HG03565 (cell line): ENCODE measurements around the gene TNNC1.

Experiments used
- ATAC-seq: cut with Tn5 transposase; IDR thresholded peaks from one replicate; pipeline ENCODE4 v1.9.1; 2021; ENCODE audit warnings: mild to moderate bottlenecking, moderate library complexity; ENCODE audit not compliant: unreplicated experiment

The TNNC1 gene

DNA sequence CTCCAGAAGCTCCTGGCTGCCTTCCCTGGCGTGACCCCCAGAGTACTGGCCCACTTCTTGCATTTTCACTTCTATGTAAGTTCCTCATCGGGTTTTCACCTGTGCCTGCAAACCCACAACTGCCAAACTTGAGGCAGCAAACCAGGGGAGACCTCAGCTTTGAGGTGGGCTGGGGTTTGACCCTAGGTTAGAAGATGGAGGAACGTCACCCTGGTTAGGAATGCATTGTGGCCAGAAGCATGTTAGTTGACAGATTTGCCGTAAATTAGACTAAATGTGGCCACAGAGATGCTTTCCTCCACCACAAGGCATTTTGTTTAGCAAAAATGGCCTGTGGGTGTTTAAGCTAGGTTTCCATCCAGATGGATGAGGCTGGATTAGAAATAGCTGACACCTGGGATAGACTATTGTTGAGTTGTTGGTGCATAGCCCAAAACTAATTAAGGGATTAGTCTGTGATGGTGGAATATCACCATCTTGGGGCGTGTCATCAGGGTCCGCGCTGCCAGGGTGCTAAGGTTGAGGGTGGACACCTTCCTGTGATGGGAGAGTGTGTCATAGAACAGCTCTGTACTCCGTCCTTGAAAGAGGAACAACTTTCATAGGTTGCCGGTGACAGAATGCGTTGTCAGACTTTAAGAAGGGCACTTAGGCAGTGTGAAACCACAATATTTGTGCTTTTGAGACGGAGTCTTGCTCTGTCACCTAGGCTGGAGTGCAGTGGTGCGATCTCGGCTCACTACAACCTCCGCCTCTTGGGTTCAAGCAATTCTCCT is 5.1 kb upstream of the TNNC1 start:
- no peak for ATAC-seq

DNA sequence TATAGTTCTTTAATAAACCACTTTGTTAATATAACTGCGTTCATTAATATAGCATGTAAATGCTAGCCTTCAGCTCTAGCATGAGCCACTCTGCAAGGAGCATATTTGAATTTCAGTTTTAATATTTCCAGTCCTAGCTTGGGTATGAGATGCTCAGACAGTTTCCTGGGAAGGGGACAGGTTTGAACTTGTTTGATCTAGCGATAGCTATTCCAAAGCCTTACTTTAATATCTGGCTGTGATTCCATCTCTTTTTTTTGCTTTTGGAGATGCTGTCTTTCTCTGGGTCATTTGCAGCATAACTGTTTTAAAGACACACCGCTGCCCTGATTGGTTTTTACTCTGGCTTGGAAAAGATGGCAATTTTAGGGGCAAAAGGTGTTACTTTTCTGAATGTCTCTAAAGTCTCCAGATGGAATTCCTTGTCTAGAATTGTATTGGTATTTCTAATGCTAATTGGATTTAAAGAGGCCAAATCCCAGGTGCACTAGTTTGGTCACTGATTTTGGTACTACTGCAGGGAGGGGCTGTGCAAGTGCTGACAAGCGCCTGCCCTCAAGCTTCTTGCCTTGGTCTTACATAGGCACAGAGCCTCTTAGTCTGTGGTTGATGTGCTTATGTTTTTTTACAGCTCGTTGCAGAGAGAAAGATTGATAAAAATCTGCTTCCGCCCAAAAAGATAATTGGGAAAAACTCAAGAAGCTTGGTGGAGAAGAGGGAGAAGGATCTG is 4.4 kb upstream of the TNNC1 start:
- no peak for ATAC-seq

DNA sequence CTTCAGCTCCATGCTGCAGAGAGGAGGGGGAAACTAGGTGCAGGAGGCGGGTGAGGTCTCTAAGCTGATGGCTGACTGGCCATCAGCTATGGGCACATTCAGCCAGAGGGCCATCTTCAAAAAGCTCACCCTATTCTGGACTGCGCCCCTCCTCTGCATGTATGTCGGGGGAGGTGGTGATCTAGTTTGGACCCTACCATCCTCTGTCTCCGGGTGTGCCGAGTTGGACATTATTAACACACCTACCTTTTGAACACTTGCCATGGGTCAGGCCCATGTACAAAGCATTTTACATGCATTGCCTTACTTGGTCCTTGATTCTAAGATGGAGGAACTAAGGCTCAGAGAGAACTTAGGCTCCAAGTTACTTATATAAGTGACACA is 3.0 kb upstream of the TNNC1 start:
- no peak for ATAC-seq

DNA sequence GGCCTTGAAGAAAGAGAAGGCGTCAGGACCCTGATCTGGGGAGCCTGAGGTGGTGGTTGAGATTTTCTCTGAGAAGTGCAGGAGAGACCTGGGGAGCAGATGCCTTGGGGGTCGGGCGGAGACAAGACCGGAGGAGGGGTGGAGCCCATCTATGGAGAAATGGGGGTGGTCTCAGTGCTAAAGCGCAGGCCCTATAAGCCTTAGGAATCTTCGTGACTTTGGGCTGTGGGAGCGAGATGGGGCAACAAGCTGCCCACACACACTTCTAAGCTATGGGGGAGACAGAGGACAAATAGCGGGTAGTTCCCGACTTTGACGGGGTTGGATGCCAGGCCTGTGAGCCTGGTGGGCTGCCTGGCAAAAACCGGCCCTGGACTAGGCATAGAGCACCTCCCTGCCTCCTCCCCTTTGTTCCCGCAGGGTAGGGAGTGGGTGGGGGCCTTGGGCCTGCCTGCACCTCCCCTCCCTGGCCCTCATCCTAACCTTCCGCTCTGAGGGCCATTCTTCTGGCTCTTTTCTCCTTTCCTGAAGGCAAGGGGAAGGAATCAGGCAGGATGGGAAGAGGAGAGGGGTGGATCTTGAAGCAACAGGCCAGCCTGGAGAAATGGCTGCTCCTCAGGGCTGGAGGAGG is 2.4 kb upstream of the TNNC1 start:
- no peak for ATAC-seq

DNA sequence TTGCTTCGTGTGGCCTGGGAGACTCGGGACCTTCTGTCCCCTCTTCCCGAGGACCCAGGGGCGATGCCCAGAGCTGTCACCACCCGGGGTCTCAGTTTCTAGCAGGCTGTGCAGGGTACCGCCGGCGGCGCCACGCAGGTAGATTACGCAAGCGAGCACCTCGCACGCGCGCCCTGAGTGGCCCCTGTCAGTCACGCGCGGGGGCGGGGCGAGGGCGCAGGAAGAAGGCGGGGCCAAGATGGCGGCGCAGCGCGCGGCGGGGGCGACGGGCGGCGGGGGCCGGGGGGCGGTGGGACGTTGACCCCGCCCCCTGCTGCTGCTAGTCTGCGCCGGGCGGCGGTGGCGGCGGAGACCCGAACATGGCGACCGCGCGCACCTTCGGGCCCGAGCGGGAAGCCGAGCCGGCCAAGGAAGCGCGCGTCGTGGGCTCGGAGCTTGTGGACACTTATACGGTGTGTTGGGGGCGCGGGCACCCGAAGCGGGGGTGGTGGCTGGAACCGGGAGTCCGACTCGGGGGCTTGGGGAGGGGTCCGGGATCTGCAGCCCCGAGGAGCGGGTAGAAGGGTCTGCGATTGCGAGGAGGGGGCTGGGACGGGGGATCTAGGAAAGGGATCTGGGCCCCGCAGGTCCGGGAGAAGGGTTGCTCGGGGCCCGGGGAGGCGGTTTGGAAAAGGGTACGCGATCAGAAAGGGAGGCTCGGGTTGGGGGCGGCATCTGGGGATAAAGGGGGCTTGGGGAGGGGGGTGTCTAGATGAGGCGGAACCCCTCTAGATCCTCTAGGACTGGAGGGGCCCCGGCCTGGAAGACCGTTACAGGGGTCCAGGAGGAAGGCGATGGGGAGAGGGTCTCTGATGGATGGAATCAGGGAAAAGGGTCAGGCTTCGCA is 1.7 kb upstream of the TNNC1 start, which contains the start of gene NISCH:
Gene NISCH, plus strand, starts transcription at position 322 of the 886 bp plus-strand sequence. Its CDS starts 38 bp downstream, at position 360.
- ATAC-seq, result peak; percentile 47

DNA sequence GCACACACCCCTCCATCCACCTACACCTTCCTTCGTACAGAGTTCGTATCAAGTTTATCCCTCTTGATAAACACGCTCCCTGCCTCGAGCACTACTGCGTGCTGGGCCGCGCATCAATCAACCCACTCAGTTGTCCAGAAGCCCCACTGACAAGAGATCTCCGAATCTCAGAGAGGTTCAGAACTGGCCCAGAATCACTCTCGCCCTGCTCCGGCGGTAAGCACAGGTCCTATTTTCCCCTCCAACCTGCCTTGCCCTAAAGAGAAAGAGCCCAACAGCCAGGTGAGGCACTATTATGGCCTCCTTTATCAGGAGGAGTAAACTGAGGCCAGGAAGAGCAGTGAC is 1.1 kb upstream of the TNNC1 start:
- ATAC-seq, result no peak

DNA sequence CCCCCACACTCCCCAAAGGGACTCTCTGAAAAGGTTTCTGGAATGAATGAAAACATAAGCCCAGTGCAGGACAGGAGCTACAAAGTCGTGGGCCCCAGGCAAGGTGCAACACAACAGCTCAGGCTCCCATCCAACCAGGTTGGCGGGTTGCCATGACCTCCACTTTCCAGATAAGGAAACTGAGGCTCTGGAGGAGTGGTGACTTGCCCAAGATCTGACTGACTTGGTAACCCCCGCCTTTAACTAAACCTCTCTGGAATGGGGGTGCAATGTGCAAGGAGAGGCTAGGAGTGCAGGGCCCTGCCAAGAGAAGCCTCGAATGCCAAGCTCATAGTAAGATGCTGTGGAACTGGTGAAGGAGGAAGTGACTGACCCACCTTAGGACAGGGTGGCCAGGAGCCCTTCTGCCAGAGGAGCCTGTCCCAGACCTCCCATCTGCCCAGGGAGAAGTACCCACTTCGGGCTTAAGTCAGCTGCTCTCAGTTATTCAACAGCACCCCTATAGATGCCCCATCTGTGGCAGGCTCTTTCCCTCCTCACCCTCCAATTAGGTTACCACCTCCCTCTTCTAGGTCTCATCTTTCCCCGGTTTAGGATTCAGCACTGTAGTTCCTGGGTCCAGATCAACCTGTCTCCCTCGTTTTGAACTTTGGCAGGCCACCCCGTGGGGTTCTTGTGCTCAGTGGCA is 553 bp upstream of the TNNC1 start:
- no peak for ATAC-seq

DNA sequence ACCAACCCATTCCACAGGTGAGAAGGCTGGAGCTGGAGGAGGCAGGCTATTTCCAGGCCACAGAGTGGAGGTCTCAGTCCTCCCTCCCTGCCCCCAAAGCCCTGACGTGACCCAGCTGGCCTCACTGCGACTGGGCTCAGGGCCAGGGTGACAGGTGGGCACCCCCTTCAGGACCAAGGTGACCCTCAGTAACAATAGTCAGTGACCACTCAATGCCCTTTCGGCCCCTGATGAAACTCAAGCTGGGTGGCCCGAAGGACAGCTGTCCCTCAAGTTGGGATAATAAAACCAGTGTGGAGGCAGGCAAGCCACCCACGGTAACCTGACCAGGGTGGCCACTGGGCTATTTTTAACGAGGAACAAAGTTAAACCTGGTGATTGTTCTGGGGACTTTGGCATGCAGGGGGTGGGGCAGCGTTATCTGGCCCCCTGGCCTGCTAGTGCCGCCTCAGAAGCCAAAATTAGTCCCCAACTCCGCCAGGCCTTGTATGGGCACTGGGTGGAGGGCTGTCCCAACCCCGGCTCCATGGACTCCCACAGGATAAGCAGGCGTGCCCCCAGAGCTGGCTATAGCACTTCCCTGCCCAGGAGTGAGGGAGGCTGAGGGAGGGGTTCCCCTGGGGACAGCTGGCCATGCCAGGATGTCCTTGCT is 1.1 kb downstream of the TNNC1 start:
- ATAC-seq, result no peak

DNA sequence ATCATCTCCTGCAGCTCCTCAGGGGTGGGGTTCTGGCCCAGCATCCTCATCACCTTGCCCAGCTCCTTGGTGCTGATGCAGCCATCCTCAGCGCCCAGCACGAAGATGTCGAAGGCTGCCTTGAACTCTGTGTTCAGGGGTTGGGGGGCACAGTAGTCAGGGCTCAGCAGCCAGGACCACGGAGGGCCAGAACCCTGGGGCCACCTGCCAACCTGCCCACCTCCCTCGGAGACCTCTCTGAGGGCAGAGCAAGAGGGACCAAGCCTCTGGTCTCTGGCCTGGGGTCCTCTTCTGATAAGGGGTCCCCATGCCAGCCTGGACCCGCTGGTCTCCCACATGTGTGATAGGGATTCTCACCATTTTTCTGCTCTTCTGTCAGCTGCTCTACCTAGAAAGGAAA is 1.7 kb downstream of the TNNC1 start:
- ATAC-seq, result no peak

DNA sequence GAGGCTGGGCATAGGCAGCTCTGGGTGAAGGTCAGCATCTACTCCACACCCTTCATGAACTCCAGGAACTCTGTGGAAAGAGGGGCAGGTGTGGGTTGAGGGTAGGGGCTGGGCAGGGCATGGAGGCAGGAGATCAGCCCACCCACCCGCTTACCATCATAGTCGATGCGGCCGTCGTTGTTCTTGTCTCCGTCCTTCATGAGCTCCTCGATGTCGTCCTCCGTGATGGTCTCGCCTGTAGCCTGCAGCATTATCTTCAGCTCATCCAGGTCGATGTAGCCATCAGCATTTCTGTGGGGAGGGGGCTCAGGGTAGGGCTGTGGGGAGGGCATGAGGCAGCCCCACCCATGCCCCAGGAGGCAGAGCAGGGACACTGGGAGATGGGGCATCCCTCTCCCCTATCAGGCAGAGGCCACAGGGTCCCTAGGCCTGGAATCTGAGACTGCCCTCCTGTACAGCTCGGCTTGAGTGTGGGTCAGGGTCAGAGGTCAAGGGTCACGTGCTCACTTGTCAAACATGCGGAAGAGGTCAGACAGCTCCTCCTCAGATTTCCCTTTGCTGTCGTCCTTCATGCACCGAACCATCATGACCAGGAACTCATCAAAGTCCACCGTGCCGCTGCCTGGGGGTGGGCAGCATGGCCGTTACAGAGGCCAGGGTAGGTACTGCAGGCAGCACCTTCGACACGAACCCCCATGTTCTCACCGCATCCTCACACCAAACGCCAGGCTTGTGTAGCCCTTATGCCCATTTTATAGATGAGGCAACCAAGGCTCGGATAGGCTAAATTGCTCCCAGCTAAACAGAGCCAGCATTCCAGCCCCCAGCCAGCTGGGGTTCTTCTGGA is 2.4 kb downstream of the TNNC1 start:
- ATAC-seq, result no peak

DNA sequence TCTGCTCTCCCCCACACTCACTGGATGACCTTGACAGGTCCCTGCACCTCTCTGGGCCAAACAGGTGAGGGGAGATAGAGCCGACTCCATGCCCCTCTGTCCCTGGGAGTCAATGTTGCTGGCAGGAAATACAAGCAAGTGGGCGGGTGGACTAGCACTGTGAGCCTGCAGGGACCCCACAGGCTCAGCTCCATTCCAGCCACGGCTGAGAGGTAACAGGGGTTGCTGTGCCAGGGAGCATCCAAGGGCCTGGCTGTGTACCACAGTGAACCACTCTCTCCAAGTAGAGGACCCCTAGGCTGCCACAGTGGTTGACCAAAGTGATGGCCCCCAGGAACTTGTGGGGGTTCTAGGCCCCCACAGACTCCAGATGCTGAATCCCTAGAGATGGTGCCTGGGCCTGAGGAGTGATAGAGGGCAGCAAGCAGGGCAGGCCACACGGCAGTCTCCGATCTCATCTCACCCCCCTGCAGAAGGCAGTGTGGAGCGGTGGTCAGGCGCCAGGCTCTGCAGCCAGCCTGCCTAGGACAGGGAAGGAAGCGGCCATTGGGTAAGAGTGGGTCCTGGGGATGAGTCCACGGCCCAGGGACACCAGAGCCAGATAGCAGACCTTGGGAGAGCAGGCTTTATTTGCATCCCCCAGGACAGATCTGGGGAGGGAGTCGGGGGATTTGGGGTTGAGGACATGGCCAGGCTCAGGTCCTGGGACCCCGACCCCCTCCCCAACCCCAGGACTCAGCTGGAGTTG is 3.2 kb downstream of the TNNC1 start:
- ATAC-seq, result no peak

DNA sequence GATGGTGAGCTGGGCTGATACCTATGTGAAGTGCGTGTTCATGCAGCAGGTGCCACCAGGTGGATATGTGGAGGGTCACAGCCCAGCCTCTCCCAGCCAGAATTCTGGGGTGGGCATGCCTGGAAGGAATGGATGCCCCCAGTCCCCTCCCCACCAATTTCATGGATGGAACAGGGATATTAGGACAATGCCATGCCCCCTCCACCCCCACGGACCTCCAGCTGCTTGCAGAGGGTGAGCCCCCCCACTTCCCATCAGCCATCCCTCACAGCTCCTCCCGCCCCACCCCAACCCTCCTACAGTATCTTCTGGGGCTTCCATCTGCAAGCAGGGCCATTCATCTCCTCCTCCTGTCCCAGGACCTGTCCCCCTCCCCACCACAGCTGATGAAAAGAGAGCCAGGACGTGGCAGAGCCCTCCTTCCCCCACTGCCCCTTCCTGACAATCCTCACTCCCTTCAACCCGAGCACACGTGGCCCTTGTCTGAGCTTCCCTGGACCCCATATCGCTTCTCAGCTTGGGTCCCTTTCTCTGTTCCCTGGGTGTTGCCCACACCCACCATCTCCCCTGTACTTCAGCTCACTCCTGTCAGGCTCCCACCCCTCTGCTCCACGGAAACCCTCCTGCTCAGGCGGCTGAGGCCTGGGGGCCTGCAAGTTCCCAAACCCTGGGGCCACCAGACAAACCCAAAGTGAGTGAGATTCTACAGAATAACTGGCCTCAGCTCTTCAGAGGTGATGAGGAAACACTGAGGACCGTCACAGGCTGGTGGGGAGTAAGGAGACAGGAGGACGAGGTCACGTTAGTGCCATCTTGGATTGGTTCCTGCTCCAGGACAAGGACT is 6.1 kb downstream of the TNNC1 start:
- no peak for ATAC-seq

DNA sequence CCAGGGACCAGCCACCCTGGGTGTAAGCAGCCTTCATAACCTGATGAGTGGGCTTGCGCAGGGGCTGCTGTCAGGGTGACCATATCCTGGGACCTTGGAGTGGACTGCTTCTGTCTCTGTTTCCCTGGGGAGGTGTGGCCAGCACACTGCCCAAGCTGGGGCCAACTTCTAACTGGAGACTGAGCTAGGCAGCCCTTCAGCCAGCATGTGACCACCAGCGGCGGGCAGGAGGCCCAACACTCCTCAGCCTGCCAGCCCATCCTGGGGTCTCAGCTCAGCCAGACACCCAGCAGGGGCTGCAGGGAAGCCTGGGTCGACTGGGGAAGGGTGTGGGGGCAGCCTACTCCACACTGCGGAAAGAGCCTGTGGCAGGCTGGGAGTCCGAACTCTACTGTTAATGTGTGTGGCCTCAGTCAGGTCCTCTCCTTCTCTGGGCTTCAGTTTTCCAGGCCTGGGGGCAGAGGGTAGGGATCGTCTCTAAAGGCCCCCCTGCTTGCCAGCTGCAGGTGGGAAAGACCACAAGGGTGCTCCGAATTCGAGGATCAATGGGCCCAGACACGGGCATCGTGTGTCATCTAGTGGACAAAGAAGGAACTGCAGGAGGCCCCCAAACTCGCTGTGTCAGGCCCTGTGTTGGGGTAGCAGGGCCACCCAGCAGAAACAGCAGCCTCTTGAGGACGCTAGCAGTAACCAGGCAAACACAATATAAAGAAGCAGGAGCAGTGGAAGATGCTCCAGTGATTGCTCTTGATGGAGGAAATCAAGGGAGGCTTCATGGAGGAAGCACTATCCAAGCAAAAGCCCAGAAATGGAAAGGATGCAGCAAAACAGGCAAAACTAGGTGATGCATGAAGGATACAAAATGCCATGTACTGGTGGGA is 7.0 kb downstream of the TNNC1 start:
- ATAC-seq, result no peak

DNA sequence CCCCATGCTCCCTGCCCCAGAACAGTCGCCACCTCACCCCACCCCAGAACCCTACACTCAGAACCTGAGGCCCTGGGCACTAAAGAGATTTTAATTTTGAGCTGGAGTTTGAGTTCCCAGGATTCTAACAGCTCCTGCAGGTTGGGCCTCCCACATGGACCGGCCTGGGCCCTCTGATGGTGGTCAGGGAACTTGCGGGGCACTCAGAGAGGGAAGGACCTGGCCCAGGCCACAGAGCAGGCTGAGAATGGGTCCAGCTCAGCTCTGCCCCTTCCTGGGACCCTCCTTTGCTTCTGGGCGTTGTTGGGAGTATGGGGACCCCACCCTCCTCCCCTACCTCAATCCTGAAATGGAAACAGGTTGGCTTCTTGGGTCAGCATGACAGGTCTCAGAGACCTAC is 7.8 kb downstream of the TNNC1 start:
- ATAC-seq, result no peak

DNA sequence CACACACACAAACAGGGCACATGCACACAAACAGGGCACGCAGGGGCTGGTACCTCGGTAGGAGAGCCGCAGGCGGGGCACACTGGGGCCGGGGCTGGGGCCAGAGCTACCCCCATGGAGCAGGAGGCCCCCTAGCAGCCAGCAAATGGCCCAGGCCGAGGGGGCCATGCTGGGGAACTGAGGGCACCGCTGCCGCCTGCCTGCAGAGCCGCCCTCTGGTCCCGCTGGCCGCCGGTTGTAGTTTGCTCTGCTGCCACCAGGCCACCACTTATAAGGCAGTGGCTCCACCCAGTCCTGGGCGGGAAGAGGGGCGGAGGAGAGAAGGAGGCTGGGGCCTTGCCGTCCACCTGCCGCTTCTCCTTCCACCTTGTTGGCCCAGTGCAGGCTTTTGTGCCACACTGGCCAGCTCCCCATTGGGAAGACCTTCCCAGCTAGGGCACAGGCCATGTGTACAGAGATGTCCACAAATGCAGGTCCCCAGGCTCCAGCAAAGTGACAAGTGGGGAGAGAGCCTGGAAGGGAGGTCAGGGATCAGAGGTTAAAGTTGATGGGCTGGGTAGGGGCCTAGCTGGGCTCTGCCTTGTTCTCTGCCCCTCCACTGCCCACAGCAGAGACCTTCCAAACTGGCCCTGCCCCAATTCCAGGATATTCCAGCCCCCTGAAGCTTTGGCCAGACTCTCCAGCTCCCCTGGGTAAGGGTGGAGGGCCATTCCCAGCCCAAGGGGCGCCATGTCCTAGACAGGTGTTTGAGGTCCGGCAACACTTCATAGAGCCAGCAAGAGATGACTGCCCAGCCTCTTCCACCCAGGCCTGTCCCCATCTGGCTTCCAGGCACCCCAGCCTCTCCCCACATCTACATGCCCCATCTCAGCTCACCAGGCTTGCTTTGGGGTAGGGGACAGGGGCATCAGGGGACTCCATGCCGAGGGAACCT is 8.7 kb downstream of the TNNC1 start, which contains the start of gene SEMA3G:
Gene SEMA3G, minus strand, starts transcription at position 244 of the 934 bp plus-strand sequence. Its CDS starts 76 bp downstream, at position 168.
- ATAC-seq, result no peak
